Posterior vena cava (tissue), 2 donors: ENCODE measurements around the gene ZNF546. TPM values are rescaled to one million over a fixed set of nuclear protein-coding genes. Genes with fewer than 3 reads are reported as not detected.
"Not testable (repeated sequence)": the region's sequence is repeated elsewhere in the genome, so short reads cannot be mapped to it uniquely, and the experiment has no call there.

ENCODE experiments used
- DNase-seq: peaks from one replicate; pipeline ENCODE4 v3.0.0-alpha.2; 2020; ENCODE audit warnings: low spot score
- intact Hi-C, 2 donors: fragments of 100-400 bp; cut with DNase I; formaldehyde crosslinking; loops; one replicate each; pipeline versions ENCODE4 v1.14.1 to v1.14.2; 2022 to 2023
- long read RNA-seq, 2 donors: library from polyadenylated mRNA; unstranded; transcript quantifications; one replicate each; pipeline ENCODE4 v2.0.0, GENCODE V29; 2020 to 2021
- total RNA-seq, 2 donors: library from RNA; stranded (reverse); fragmentation: NEBNext Ultra II Directional; extraction: Animal tissue kit (Norgen Biotek cat#: 25700); gene quantifications; one replicate each; pipeline ENCODE4 v1.2.1, GENCODE V29; 2021
- donor health status: DM: yes; HTN: yes; CAD: no.
- donor health status: DM: yes; HTN: yes; CAD: no.

The ZNF546 gene
- 1 to 10 TPM; 5.7 to 5.9 TPM for total RNA-seq
- long read RNA-seq, donor 1, result 0 reads
- long read RNA-seq, donor 2, partial matches to known transcripts, result 0 of 1 reads
- long read RNA-seq, donor 2, other reads (novel, unspliced or antisense), result 1 of 1 reads

- peak; percentile 97 for DNase-seq
- intact Hi-C loops, result no loop called here
Measured at GRCh38 chr19:39996811-39997637, at the start of gene ZNF546. ZNF546 (plus strand) TSS chr19:39997060; CDS start chr19:39998327, 1,267 bp downstream.

- intact Hi-C loops, result no loop called here
- no peak for DNase-seq
Measured at GRCh38 chr19:39949026-39949747, 47.7 kb upstream of the ZNF546 start.

GRCh38 chr19:39951065-39951650, 45.7 kb upstream of the ZNF546 start:
- intact Hi-C loops, result no loop called here
- DNase-seq, result no peak

GRCh38 chr19:39951686-39952085, 45.2 kb upstream of the ZNF546 start:
- intact Hi-C loops, result no loop called here
- no peak for DNase-seq

- no peak for DNase-seq
- intact Hi-C loops, result no loop called here
Measured at GRCh38 chr19:39953915-39954314, 42.9 kb upstream of the ZNF546 start.

- intact Hi-C loops, DNase-seq: not testable (repeated sequence)
Measured at GRCh38 chr19:39957886-39958285, 39.0 kb upstream of the ZNF546 start.

GRCh38 chr19:39958942-39959341, 37.9 kb upstream of the ZNF546 start:
- intact Hi-C loops, DNase-seq: not testable (repeated sequence)

GRCh38 chr19:39959407-39959806, 37.5 kb upstream of the ZNF546 start:
- intact Hi-C loops, DNase-seq: not testable (repeated sequence)

- no peak for DNase-seq
- intact Hi-C loops, result no loop called here
Measured at GRCh38 chr19:39963898-39964297, 33.0 kb upstream of the ZNF546 start.

GRCh38 chr19:39966617-39967016, 30.2 kb upstream of the ZNF546 start:
- intact Hi-C loops, result loop anchor here in 1 of 2 donors (5.0 kb wide), 1 partner anchor 1776 kb away; no protein-coding TSS in a partner anchor
- no peak for DNase-seq

- no peak for DNase-seq
- intact Hi-C loops, result loop anchor here in 1 of 2 donors (5.0 kb wide), 1 partner anchor 1775 kb away; no protein-coding TSS in a partner anchor
Measured at GRCh38 chr19:39967561-39967960, 29.3 kb upstream of the ZNF546 start.

- DNase-seq, result no peak
- intact Hi-C loops, result loop anchor here in 1 of 2 donors (5.0 kb wide), 1 partner anchor 1774 kb away; no protein-coding TSS in a partner anchor
Measured at GRCh38 chr19:39968789-39969188, 28.1 kb upstream of the ZNF546 start.

GRCh38 chr19:39969266-39969665, 27.6 kb upstream of the ZNF546 start:
- intact Hi-C loops, result loop anchor here in 1 of 2 donors (5.0 kb wide), 1 partner anchor 1773 kb away; no protein-coding TSS in a partner anchor
- DNase-seq, result no peak

GRCh38 chr19:39969681-39970424, 27.0 kb upstream of the ZNF546 start:
- intact Hi-C loops, result loop anchor here (5.0 to 10.0 kb wide), 2 partner anchors 125 to 1772 kb away; partner anchors contain the start of gene FBL (in 1 of the 2)
- DNase-seq, result no peak

GRCh38 chr19:39970425-39970674, 26.5 kb upstream of the ZNF546 start:
- no peak for DNase-seq
- intact Hi-C loops, result loop anchor here in 1 of 2 donors (10.0 kb wide), 1 partner anchor 126 kb away; the partner anchor contains the start of gene FBL

GRCh38 chr19:39970675-39971379, 26.0 kb upstream of the ZNF546 start, which contains the start of gene PSMC4:
PSMC4 (plus strand) TSS chr19:39971165; CDS start chr19:39971203, 38 bp downstream.
- intact Hi-C loops, result loop anchor here in 1 of 2 donors (10.0 kb wide), 1 partner anchor 126 kb away; the partner anchor contains the start of gene FBL
- DNase-seq, result peak; percentile 99

- DNase-seq, result peak; percentile 82
- intact Hi-C loops, result loop anchor here in 1 of 2 donors (10.0 kb wide), 1 partner anchor 127 kb away; the partner anchor contains the start of gene FBL
Measured at GRCh38 chr19:39971380-39972035, 25.4 kb upstream of the ZNF546 start.
